Activated CD4-positive, alpha-beta T cell treated with anti-CD3 and anti-CD28 coated beads, Interleukin-2, amount 50 U/mL, for 1 hour (primary cell): ENCODE results near the gene SHISA6.

Experiments used
- DNase-seq: peaks from one replicate; pipeline ENCODE4 v3.0.0-alpha.2; 2020

The SHISA6 gene

DNA sequence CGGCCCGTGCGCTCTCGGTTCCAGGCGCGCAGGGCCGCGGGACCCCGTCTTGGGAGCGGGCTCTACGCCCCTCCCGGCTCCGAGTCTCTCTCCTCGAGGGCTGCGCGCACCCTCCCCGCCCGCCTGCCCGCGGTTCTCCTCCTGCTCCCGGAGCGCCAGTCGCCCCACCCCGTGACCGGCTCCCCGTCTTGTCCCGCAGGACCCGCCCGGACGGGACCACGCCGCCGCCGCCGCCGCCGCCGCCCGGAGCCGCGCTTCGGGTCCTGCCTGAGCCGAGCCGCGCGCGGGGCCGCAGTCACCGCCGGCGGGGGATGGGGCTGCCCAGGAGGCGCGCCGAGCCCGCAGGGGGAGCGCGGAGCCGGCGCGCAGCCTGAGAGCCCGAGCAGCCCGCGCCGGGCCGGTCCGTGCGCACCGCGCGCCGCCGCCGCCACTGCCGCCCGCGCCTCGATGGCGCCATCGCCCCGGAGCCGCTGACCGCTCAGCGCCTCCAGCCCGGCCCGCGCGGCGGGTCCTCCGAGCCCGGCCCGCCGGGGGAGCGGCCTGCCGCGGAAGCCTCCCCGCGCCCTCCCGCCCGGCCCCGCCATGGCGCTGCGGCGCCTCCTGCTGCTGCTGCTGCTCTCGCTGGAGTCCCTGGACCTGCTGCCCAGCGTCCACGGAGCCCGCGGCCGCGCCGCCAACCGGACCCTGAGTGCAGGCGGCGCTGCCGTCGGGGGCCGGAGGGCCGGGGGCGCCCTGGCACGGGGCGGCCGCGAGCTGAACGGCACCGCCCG, at the start of gene SHISA6:
Gene SHISA6 (plus strand): TSS at position 373 of the 770 bp plus-strand sequence.
- no peak for DNase-seq

GRCh38 chr17:11195801-11196200, 45.2 kb upstream of the SHISA6 start:
- no peak for DNase-seq

- DNase-seq = no peak
Measured at GRCh38 chr17:11204991-11205390, 36.0 kb upstream of the SHISA6 start.

DNA sequence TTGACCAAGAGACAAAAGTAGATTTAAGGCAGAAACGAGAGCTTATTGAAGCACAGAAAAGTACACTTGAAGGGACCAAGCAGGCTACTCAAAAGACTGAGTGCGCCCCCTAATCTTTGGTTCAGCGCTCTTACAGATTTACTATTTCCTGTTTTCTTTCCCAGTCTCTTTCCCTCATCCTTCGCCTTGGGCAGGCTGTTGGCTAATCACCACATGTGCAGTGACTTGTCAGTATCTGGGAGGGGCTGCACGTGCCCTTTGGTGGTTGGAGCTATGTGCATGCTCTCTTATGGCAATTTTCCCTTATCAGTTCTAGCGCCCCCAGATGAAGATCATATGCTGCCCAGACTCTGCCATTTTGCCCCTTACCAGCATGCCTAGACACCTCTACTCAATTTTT, 35.4 kb upstream of the SHISA6 start:
- DNase-seq = no peak

DNA sequence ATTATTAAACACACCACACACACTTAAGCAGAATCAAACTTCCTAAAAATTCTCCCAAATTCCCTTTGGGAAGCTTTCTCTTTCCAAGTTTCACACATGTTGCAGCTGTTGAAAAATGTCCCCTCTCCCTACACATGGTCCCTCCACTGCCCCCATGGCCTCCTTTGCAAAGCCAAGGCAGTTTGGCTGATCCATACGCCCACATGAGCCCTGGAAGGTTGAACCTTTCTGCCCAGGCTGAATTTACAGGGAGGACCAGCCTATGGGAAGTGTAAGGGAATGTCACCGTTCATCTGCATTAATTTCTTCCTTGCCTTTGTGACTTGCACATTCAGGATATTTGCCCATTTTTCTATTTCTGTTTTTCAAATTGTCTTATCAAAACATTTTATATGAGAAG, 31.1 kb upstream of the SHISA6 start:
- no peak for DNase-seq

- DNase-seq = no peak
Measured at GRCh38 chr17:11212792-11213191, 28.2 kb upstream of the SHISA6 start.

DNA sequence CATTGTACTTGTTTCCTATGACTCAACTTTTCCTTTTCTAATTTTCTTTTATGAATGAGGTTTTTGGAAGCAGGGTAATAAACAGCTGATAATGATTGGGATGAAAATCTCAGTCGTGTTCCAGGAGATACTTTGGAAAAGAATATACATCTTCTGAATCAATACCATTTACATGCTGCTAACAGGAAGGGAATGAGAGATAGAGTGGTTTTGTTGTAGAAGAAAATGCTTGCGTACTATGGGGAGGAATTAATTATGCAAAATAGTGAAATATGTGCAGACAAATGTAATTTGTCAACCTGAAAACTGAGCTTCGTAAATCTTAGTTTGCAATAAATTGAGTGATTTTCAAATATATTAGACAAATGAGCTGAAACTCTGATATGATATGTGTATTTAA, 24.0 kb upstream of the SHISA6 start:
- DNase-seq = no peak

DNA sequence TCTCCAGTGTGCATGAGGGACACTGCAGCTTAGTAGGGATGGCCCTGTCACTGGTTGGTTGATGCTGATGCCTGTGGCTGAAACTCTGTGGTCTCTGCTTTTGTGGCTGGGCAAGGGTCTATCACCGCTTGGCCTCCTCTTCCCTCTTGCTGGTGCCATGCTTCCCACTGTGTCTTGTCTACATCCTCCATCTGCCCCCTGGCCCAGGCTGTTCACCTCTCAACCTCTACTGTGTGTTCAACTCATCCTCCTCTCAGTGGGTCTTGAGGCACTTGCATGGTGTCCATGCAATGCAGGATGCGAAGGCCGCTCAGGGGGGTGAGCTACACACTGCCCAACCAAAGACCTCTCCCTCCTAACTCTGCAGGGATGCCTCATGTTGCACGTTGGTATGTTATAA, 19.8 kb upstream of the SHISA6 start:
- no peak for DNase-seq

GRCh38 chr17:11221721-11222120, 19.3 kb upstream of the SHISA6 start:
- DNase-seq = no peak

GRCh38 chr17:11238705-11239104, 2.3 kb upstream of the SHISA6 start:
- DNase-seq = no peak

GRCh38 chr17:11239379-11239970, 1.5 kb upstream of the SHISA6 start:
- DNase-seq = no peak

- DNase-seq = no peak
Measured at GRCh38 chr17:11240041-11240840, 772 bp upstream of the SHISA6 start.

GRCh38 chr17:11241611-11242226, 706 bp downstream of the SHISA6 start:
- no peak for DNase-seq

DNA sequence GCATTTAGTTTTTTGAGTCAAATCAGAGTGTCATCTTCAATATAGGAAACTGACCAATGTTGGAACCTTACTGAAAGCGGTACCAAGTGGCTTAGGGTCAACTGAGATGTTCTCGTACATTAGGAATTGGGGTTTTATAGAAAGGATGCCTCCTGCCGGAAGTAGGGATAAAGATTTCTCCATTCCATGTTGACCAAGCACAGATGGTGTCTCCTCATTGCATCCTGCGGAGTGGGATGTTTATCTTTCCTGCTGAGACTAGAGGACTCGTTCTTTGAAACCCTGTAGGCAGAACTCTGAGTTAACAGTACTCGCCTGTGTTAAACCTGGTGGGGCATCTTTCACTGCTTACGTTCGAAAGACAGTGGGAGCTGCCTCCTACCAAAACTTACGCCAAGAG, 1.4 kb downstream of the SHISA6 start:
- no peak for DNase-seq

- DNase-seq = no peak
Measured at GRCh38 chr17:11244776-11245175, 3.8 kb downstream of the SHISA6 start.

- DNase-seq = no peak
Measured at GRCh38 chr17:11245187-11245586, 4.2 kb downstream of the SHISA6 start.

DNA sequence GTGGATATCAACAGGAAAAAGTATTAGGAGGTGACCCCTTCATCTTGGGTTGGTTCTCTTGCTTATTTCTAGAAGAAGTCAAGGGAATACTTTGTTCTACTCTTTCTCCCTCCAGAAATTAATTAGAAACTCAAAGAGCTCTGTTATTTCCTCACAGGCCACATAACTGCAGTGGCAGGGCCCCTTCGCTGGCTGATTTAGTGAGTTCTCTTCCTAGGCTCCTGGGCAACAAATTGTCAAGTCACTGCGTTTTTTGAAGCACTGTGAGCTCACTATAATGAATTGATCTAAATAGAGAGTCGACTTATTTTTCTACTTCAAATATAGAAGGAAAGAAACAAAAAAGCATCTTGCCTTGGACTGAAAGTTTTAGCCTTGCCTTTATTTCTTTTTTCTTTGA, 4.8 kb downstream of the SHISA6 start:
- DNase-seq = no peak

DNA sequence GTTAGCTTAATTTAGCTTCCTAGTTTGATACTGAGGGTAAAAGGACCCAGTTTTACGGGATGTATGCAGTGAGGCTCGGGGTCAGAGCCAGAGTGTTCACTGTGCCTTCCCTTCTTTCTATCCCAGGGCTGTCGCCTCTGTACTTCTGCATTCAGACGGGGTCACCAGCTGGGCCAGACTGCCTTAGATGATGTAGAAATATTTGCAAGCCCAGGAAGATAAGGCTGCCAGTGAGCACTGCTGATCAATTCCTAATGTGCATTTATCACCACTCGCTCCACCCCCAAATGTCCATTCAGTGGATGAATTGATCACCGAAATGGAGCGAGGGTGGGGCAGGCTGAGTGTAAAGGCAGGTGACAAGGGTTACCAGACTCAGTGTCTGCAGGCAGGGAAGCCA, 9.1 kb downstream of the SHISA6 start:
- DNase-seq = no peak

DNA sequence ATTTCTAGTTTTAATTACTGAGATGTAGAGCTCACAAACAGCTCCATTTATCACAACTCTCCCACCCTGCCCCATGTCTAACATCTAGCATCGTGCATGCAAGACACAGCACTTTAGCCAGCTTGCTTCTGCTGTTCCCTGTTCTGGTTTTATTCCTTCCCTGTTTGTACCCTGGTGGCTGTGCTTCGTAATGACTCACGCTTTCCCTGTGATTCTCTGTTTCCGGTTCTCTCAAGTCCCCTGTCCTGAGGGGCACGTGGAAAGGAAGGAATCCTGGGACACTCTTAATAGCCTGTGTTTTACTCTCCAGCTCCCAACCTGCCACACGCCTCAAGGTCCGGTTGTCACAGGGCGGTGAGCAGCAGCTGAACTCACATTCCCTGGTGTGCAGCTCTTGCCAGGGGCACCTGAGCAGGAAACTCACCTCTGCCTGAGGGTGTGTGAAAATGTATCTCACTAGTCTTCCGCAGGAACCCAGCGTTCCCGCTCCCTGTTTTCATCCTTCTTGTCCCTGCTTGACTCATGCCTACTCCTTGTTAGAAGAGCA, 10.6 kb downstream of the SHISA6 start:
- no peak for DNase-seq

DNA sequence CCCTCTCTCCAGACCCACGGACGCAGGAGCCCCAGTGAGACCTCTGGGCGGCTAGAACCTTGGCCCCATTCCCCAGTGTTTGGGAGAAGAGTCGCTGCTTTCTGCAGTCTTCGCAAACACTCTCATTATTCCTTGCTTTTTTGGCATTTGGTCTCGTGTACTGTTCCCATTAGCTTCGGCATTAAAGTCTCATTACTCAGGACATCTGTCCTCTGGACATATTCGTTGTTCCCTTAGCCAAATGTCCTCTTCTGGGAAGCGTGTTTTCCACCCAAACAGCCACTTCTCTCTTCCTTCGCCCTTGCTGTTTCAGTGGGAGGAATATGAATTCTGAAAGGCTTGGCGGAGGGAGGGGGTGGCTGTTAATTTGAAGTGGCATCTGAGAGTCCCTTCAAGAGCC, 11.1 kb downstream of the SHISA6 start:
- no peak for DNase-seq

- DNase-seq = no peak
Measured at GRCh38 chr17:11256877-11257276, 15.9 kb downstream of the SHISA6 start.

DNA sequence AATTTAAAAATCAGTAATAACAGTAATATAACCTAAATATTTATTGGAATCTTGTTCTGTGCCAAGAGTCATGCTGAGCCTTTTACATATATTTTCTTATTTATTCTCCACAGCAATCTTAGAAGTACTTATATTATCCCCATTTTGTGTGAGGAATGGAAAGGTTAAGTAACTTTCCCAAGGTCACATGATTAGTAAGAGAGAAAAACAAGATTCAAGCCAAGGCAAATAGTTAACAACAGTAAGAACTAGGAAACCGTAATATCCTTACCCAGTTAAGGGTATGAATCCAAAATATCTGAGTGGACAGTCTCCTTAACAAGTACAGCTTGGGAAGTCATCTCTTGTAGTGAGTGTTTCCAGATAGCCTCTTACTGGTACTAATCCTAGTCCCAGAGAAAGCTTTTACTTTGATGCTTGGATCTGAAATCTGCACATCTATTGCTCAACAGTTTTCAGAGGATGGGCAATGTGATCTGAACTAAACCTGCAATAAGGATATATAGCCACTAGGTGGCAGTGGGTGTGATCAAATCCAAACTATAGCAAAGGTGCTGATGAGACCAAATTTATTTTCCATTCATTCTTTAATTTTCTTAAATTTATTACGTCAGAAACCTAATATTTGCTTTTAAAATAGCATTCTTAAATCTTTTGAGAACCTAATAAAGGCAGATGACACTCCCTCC, 23.3 kb downstream of the SHISA6 start:
- DNase-seq = no peak
